Activated CD4-positive, alpha-beta memory T cell treated with anti-CD3 and anti-CD28 coated beads, Interleukin-2, amount 10 ng/mL, durations not matched to agents 7 days and 5 days (primary cell): ENCODE measurements around the gene DPP9. TPM values are rescaled to one million over a fixed set of nuclear protein-coding genes. Genes with fewer than 3 reads are reported as not detected.
A peak's percentile ranks its signal among the peaks of the same experiment; 100 is the strongest.

Experiments used
- CTCF ChIA-PET: fragments of 350-600 bp; sonication (Branson Sonifier 250); formaldehyde crosslinking; loops from one replicate; lab custom pipeline; 2021; ENCODE audit warnings: antibody characterized with exemption, inconsistent platforms; lab: Charles Lee
- POLR2A ChIA-PET: fragments of 350-600 bp; sonication (Branson Sonifier 250); formaldehyde crosslinking; loops from one replicate; lab custom pipeline; 2021; ENCODE audit warnings: antibody characterized with exemption; lab: Charles Lee
- DNase-seq: peaks from one replicate; pipeline ENCODE4 v3.0.0-alpha.2; 2020
- H3K27ac Mint-ChIP-seq: one replicate; pipeline ENCODE4 v1.8.0; 2021; ENCODE audit warnings: mild to moderate bottlenecking, mixed read lengths
- H3K27me3 Mint-ChIP-seq: one replicate; pipeline ENCODE4 v1.8.0; 2021; ENCODE audit warnings: mixed read lengths
- H3K36me3 Mint-ChIP-seq: one replicate; pipeline ENCODE4 v1.8.0; 2021; ENCODE audit warnings: low read depth, mixed read lengths
- H3K4me1 Mint-ChIP-seq: one replicate; pipeline ENCODE4 v1.8.0; 2021; ENCODE audit warnings: mixed read lengths
- H3K4me3 Mint-ChIP-seq: one replicate; pipeline ENCODE4 v1.8.0; 2021; ENCODE audit warnings: mild to moderate bottlenecking, mixed read lengths
- H3K9me3 Mint-ChIP-seq: one replicate; pipeline ENCODE4 v1.8.0; 2021; ENCODE audit warnings: mixed read lengths
- total RNA-seq, 2 experiments: library from RNA; stranded (reverse); gene quantifications; one replicate each; pipeline ENCODE4 v1.2.3, GENCODE V29; 2021

DPP9 gene
- total RNA-seq, result 10 to 100 TPM; 67.6 to 78.3 TPM

DNA sequence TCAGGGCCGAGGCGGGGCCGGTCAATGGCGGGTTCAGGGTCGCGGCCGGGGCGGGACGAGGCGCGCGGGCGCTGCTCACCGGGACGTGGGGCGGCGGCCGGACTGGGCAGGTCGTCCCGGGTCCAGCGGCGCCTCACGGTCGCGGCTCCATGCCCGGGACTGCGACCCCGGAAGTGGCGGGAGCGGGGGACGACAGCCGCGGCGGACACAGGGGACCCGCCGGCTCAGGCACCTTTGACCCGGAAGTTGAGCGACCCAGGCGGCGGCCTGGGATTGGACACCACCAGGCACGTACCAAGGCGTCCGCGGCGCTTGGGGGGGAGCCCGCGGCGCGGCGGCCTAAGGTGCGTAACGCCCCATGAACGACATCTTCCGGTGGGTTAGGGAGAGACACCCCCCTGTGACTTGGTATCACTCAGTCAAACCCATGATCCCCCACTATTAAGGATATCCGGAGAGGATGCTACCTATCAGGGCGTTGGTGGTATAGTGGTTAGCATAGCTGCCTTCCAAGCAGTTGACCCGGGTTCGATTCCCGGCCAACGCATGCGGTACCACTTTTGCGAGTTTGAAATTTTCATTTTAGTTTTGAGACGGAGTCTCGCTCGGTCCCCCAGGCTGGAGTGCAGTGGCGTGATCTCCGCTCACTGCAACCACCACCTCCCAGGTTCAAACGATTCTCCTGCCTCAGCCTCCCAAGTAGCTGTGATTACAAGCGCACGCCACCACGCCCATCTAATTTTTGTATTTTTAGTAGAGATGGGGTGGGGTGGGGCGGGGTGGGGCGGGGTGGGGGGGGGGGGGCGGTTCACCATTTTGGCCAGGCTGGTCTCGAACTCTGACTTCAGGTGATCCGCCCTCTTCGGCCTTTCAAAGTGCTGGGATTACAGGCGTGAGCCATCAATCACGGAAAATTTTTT lies at the start of gene DPP9:
DPP9 (minus strand) TSS at position 248 of the 920 bp plus-strand sequence. CDS start 3,936 bp downstream, outside the sequence.
- no peaks in the 10 kb centered on the region for H3K27me3 Mint-ChIP-seq
- ChIA-PET POLR2A (interaction anchor here (1.5 to 1.9 kb wide), 5 partner anchors 67 to 899 kb away, joined by 4 to 16 read pairs (median 5); partner anchors contain the start of genes FEM1A, SAFB and SAFB2), CTCF (interaction anchor here (0.6 to 2.7 kb wide), 5 partner anchors 67 to 194 kb away, joined by 3 to 37 read pairs (median 5); partner anchors contain the start of gene FEM1A)
- peak; percentile 98 for DNase-seq
- H3K4me1 Mint-ChIP-seq, result peaks cover 41% of the 10 kb centered on the region
- peak within 1 kb of the TSS; percentile 92 for H3K27ac Mint-ChIP-seq
- H3K4me3 Mint-ChIP-seq, result peak within 1 kb of the TSS; percentile 97
- peaks cover 33% of the 10 kb centered on the region for H3K36me3 Mint-ChIP-seq
- H3K9me3 Mint-ChIP-seq, result no peaks in the 10 kb centered on the region

DNA sequence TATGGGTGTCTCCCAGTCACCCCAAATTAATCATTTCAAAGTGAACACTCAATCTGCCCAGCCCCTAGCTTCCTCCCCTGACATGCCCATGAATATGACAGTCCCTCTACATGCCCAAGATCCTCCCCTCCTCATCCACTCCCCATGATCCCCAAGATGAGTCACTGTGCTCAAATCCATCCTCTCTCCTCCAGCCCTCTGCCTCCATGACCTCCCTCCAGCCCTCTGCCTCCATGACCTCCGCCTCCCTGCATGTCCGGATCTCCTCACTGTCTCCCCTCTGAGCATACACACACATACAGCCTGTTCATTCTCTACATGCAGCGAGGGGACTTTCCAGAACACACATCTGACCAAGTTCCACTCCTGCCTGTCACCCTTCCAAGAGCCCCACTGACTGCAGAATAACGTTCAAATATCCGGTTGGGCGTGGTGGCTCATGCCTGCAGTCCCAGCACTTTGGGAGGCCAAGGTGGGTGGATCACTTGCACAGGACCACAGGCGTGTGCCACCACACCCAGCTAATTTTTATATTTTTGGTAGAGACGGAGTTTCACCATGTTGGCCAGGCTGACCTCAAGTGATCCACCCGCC lies 49.5 kb upstream of the DPP9 start:
- DNase-seq, result no peak
- H3K4me1 Mint-ChIP-seq, result no peaks in the 10 kb centered on the region
- H3K4me3 Mint-ChIP-seq, result no peak overlapping the region
- ChIA-PET POLR2A (no interaction called here), CTCF (interaction anchor here (1.9 kb wide), 1 partner anchor 18 kb away, joined by 5 read pairs; the partner anchor contains the start of gene FEM1A)
- H3K27ac Mint-ChIP-seq, result no peak overlapping the region
- no peaks in the 10 kb centered on the region for H3K36me3 Mint-ChIP-seq
- H3K9me3 Mint-ChIP-seq, result no peaks in the 10 kb centered on the region
- H3K27me3 Mint-ChIP-seq, result peaks cover 3% of the 10 kb centered on the region

DNA sequence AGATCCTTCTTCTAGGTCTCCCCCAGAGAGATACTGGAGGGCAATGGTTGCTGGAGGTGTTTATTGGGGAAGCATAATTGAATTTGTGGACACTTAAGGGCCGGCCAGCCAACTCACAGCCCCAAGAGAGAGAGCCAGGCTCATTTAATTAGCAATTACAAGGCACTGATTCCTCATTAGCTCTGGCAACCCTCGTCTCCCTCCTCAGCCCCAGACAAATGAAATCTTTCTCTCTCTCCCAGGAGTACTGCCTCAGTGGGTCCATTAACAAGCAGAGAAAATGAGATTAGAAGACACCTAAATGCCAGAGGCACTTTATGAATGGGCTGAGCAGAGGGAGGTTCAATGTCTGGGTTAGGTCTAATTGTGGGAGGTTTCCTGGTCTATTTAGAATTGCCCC lies 48.9 kb upstream of the DPP9 start:
- H3K9me3 Mint-ChIP-seq, result no peaks in the 10 kb centered on the region
- H3K27ac Mint-ChIP-seq, result no peak overlapping the region
- H3K36me3 Mint-ChIP-seq, result no peaks in the 10 kb centered on the region
- ChIA-PET CTCF (no interaction called here), POLR2A (no interaction called here)
- DNase-seq, result no peak
- peaks cover 4% of the 10 kb centered on the region for H3K27me3 Mint-ChIP-seq
- no peak overlapping the region for H3K4me3 Mint-ChIP-seq
- H3K4me1 Mint-ChIP-seq, result no peaks in the 10 kb centered on the region

DNA sequence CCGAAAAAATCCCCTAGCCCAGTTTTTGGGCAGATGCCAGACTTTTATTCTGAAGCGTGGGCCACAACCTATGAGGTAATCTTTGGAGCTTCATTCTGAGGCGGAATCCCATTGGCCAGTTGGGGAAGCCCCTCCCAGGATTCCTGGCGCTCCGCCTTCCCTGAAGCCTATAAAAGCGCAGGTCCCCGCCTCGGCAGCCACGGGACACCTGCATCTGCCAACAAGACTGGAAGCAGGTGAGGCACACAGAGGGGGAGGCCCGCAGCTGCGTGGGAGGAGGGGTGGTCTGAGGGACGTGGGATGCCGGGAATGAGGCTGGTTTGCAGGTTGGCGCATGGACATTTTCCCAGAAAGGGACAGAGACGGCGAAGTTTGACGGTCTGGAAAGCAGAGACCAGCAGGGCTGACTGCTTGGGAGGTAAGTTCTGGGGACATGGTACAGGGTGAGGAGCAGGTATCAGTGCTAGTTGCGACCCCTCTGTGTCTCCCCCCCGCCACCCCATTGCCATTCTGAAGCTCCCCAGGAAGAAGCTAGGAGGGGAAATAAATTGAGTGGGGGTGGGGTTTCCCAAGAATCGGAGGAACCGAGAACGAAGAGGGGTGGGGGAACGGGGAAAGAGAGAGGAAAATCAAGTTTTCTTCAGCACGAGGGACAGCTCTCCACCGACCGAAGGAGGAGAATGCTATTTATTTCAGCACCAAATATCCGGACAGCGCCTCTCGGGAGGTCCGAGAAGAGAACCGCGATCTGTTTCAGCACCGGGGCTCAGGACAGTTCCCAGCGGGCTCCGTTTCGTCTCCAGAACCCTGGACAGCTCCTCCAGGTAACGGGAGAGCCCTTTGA lies 45.5 kb upstream of the DPP9 start:
- Mint-ChIP-seq H3K27ac (no peak overlapping the region), H3K36me3 (no peaks in the 10 kb centered on the region)
- POLR2A ChIA-PET, result no interaction called here

DNA sequence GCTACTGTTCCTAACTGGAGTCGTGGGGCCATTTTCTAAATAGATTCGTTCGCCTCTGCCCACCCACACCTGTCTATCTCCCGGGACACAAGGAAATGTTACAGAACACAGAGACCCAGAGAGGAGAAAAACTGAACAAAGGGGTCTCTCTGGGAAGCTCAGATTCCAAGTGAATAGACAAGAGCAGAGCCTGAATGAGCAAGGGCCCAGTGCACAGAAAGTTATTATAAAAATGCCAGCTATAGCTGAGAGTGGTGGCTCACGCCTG lies 40.7 kb upstream of the DPP9 start:
- Mint-ChIP-seq H3K4me3 (no peak overlapping the region), H3K4me1 (peaks cover 5% of the 10 kb centered on the region), H3K27me3 (peaks cover 14% of the 10 kb centered on the region), H3K27ac (no peak overlapping the region), H3K9me3 (no peaks in the 10 kb centered on the region), H3K36me3 (no peaks in the 10 kb centered on the region)
- POLR2A ChIA-PET, result no interaction called here
- DNase-seq, result no peak
- CTCF ChIA-PET, result interaction anchor here (1.3 kb wide), 1 partner anchor 27 kb away, joined by 3 read pairs; the partner anchor contains the start of gene FEM1A

More for the DNA sequence above, 45.5 kb upstream of the DPP9 start:
- H3K4me1 Mint-ChIP-seq, result no peaks in the 10 kb centered on the region
- peaks cover 8% of the 10 kb centered on the region for H3K27me3 Mint-ChIP-seq
- CTCF ChIA-PET, result interaction anchor here (1.1 to 1.6 kb wide), 2 partner anchors 19 to 22 kb away, joined by 3 to 5 read pairs; partner anchors contain the start of gene FEM1A
- H3K9me3 Mint-ChIP-seq, result no peaks in the 10 kb centered on the region
- DNase-seq, result peak; percentile 80
- H3K4me3 Mint-ChIP-seq, result no peak overlapping the region

DNA sequence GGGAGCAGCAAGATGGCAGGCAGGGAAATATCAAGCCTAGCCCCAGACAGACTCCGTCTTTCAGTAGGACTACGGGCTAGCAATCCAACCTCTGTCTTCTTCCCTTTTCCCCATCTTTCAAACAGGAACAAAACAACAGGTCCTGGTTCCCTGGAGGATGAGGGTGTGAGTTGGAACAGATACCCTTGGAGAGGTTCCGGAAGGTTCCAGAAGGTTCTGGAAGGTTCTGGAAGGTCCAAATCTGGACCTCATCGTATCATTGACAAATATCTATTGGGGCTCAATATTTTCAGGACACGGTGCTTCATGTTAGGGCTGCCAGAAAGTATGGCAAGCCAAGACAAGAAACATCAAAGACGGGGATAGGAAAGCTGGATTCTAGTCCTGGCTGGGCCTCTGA lies 39.4 kb upstream of the DPP9 start:
- peaks cover 17% of the 10 kb centered on the region for H3K27me3 Mint-ChIP-seq
- DNase-seq, result no peak
- H3K27ac Mint-ChIP-seq, result no peak overlapping the region
- H3K4me3 Mint-ChIP-seq, result no peak overlapping the region
- ChIA-PET CTCF (interaction anchor here (0.6 kb wide), 1 partner anchor 103 kb away, joined by 3 read pairs; no protein-coding TSS in a partner anchor), POLR2A (no interaction called here)
- peaks cover 8% of the 10 kb centered on the region for H3K4me1 Mint-ChIP-seq
- no peaks in the 10 kb centered on the region for H3K9me3 Mint-ChIP-seq
- H3K36me3 Mint-ChIP-seq, result no peaks in the 10 kb centered on the region

DNA sequence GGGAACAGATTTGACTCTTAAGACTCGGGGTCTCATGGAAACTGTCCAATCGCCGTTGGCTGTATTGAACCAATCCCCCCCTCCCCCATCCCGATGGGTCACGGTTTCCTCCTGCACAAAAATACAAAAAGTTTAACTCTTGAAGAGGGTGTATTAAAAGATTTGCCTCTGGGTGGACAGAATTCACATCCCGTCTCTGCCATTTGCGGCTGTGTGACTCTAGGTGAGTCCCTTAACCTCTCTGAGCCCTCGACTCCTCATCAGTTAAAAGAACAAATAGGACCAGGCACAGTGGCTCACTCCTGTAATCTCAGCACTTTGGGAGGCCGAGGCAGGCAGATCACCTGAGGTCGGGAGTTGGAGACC lies 36.6 kb upstream of the DPP9 start:
- Mint-ChIP-seq H3K4me1 (peaks cover 8% of the 10 kb centered on the region), H3K4me3 (peak overlapping the region; percentile 40), H3K27ac (no peak overlapping the region), H3K9me3 (no peaks in the 10 kb centered on the region), H3K27me3 (peaks cover 21% of the 10 kb centered on the region), H3K36me3 (no peaks in the 10 kb centered on the region)
- CTCF ChIA-PET, result interaction anchor here (1.6 kb wide), 1 partner anchor 31 kb away, joined by 9 read pairs; the partner anchor contains the start of gene FEM1A
- DNase-seq, result no peak
- POLR2A ChIA-PET, result no interaction called here

DNA sequence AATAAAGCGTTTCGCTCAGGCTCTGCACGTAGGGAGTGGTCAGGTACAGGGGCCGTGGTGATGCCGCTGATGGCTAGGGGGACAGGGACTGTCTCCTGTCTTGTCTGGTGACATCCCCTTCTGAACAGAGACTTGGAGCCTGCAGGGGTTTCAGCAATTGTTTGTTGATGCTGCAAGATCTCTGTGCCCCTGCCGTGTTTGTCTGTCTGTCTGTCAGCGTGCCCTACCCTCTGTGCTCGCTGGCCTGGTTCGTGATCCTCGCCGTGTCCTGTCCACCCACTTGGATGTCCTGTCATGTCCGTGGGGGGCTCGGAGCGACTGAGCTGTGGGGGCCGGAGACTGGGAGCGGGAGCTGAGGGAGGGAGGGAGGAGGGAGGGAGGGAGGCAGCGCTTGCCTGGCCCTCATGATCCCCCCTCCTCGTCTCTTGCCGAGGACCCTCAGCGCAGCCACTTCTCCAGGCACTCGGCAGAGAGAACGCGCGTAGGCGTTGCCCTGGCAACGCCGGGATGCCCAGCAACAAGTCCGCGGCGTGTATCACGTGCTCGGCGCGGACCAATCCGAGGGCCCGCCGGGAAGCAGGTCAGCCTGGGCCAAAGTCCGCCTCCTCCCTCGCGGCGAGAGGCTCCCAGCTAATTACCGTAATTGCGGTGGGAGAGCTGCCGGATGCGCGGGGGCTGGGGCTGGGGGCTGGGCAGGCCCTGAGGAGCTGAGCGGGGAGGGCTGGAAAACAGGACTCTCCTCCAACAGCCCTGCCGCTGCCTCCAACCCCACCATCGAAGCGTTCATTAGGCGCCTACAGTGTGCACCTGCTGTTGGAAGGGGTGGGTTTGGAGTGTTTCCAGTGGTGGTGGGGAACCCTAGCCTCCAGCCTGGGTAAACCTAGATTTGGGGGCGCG lies 36.0 kb upstream of the DPP9 start:
- H3K9me3 Mint-ChIP-seq, result no peaks in the 10 kb centered on the region
- no peak overlapping the region for H3K27ac Mint-ChIP-seq
- H3K4me3 Mint-ChIP-seq, result no peak overlapping the region
- no peaks in the 10 kb centered on the region for H3K36me3 Mint-ChIP-seq
- H3K27me3 Mint-ChIP-seq, result peaks cover 21% of the 10 kb centered on the region
- CTCF ChIA-PET, result no interaction called here
- DNase-seq, result peak; percentile 69
- POLR2A ChIA-PET, result no interaction called here
- H3K4me1 Mint-ChIP-seq, result peaks cover 8% of the 10 kb centered on the region

DNA sequence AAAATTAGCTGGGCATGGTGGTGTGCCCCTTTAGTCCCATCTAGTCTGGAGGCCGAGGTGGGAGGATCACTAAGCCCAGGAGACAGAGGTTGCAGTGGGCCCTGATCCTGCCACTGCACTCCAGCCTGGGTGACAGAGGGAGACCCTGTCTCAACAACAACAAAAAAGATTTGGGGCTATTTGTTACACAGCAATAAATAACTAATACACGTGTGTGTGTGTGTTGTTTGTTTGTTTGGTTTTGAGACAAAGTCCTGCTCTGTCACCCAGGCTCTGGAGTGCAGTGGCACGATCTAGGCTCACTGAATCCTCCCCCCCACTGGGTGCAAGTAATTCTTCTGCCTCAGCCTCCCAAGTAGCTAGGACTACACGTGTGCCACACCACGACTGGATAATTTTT lies 35.0 kb upstream of the DPP9 start:
- Mint-ChIP-seq H3K27ac (no peak overlapping the region), H3K9me3 (no peaks in the 10 kb centered on the region), H3K36me3 (no peaks in the 10 kb centered on the region), H3K27me3 (peaks cover 18% of the 10 kb centered on the region), H3K4me1 (peaks cover 8% of the 10 kb centered on the region), H3K4me3 (no peak overlapping the region)
- CTCF ChIA-PET, result no interaction called here
- DNase-seq, result no peak
- POLR2A ChIA-PET, result no interaction called here

DNA sequence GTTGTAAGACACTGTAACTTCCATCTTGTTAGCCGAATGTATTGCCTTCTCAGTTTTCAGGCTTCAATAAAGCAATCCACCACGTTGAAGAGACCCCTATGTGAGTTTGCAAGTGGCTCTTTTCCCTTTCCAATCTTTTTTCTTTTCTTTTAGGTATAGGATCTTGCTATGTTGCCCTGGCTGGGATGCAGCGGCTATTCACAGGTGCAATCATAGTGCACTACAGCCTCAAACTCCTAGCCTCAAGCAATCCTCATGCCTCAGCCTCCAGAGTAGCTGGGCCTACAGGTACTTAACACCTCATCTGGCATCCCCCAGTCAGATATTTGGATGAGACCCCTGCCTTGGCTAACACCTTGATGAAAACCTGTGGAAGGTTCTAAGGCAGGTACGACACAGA lies 34.4 kb upstream of the DPP9 start:
- H3K27me3 Mint-ChIP-seq, result peaks cover 18% of the 10 kb centered on the region
- no peaks in the 10 kb centered on the region for H3K9me3 Mint-ChIP-seq
- H3K27ac Mint-ChIP-seq, result no peak overlapping the region
- no peaks in the 10 kb centered on the region for H3K36me3 Mint-ChIP-seq
- no peak for DNase-seq
- H3K4me1 Mint-ChIP-seq, result peaks cover 8% of the 10 kb centered on the region
- ChIA-PET CTCF (no interaction called here), POLR2A (no interaction called here)
- no peak overlapping the region for H3K4me3 Mint-ChIP-seq

DNA sequence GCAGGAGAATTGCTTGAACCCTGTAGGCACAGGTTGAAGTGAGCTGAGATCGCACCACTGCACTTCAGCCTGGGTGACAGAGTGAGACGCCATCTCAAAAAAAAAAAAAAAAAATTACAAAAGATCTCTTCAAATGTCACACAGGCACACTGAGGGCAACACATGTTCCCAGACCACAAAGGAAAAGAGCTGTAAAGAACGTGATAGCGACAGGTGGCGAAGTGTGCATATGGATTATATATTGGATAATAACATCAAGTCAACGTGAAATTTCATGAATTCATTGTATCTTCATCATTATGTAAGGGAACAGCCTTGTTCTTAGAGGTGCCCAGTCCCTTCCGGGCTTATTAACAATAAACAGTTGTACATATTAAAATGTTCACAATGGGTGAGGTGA lies 31.8 kb upstream of the DPP9 start:
- ChIA-PET CTCF (no interaction called here), POLR2A (no interaction called here)
- DNase-seq, result no peak
- Mint-ChIP-seq H3K4me3 (no peak overlapping the region), H3K9me3 (no peaks in the 10 kb centered on the region), H3K36me3 (no peaks in the 10 kb centered on the region), H3K4me1 (peaks cover 8% of the 10 kb centered on the region), H3K27me3 (peaks cover 12% of the 10 kb centered on the region), H3K27ac (no peak overlapping the region)

DNA sequence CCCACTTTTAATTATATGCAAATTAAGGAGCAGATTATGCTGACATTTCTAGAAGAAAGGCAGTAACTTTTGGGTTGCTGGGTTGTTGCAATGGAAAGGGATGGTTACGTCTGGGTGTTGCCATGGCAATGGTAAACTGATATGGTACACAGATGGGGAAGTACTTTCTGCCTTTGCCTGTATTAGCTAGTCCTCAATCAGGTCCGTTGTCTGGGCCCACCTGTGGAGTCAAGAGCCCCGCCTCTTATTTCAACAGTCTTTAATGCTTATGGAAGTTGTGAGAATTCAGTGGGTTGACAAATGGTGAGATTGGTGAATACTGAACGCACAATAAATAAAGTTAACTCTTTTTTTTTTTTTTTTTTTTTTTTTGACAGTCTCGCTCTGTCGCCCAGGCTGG lies 30.6 kb upstream of the DPP9 start:
- Mint-ChIP-seq H3K9me3 (no peaks in the 10 kb centered on the region), H3K27me3 (peaks cover 9% of the 10 kb centered on the region), H3K4me3 (no peak overlapping the region), H3K4me1 (peaks cover 1% of the 10 kb centered on the region), H3K27ac (no peak overlapping the region), H3K36me3 (no peaks in the 10 kb centered on the region)
- POLR2A ChIA-PET, result no interaction called here
- no peak for DNase-seq
- CTCF ChIA-PET, result interaction anchor here (0.6 kb wide), 1 partner anchor 140 kb away, joined by 3 read pairs; no protein-coding TSS in a partner anchor
